Brain microvascular endothelial cell (primary cell): ENCODE results near the gene RYR3.

Experiments used
- DNase-seq: peaks from one replicate; pipeline ENCODE4 v3.0.0-alpha.2; 2020
- H3K27ac ChIP-seq: fragments of 250-450 bp; sonication (Bioruptor Pico); 2 replicates; pipeline ENCODE4 v1.5.1; 2020; ENCODE audit warnings: mild to moderate bottlenecking, moderate library complexity
- H3K27me3 ChIP-seq: fragments of 250-450 bp; sonication (Bioruptor Pico); replicated peaks from 2 replicates; pipeline ENCODE4 v1.5.1; 2020; ENCODE audit warnings: mild to moderate bottlenecking
- H3K36me3 ChIP-seq: fragments of 250-450 bp; sonication (Bioruptor Pico); replicated peaks from 2 replicates; pipeline ENCODE4 v1.5.1; 2020; ENCODE audit warnings: mild to moderate bottlenecking
- H3K4me3 ChIP-seq: 2 replicates; pipeline ENCODE4 v1.5.1; 2011; ENCODE audit warnings: low read depth, mild to moderate bottlenecking, control low read depth, low read length, moderate library complexity
- in situ Hi-C: cut with HindIII; loops from 2 replicates; pipeline ENCODE4 v1.10.0; 2017; ENCODE audit warnings: low sequenced_read_pairs, low pct_ligation_motif_present
- TF ChIP-seq, protein P1 (sequence below): IDR thresholded peaks from 2 replicates; pipeline ENCODE4 v1.5.1; 2011; ENCODE audit warnings: low read depth, mild to moderate bottlenecking, moderate library complexity, low read length, control low read depth, inconsistent platforms; ENCODE audit errors: missing control alignments

Gene RYR3

DNA sequence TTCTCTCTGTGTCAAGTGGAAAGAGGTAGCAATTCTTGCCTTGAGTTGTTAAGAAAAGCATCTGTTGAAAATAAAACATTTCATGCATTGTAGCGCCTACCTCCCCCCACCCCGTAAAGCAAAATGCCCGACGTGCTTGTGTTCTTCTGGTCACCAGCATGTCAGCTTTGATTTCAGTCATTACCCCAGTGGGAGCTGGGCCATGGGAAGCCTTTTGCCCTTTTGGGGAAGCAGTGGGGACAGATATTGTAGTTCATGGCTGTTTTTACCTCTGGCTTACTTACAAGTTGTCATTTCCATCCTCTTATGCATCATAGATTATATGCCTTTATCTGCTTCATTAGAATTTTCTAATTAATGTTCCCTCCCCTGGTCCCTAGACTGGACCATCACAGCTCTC lies 328.7 kb downstream of the RYR3 start:
- Histone ChIP-seq H3K36me3 (no peaks in the 10 kb centered on the region), H3K4me3 (no peak overlapping the region), H3K27ac (no peak overlapping the region), H3K27me3 (no peaks in the 10 kb centered on the region)
- TF ChIP-seq, protein P1, sequence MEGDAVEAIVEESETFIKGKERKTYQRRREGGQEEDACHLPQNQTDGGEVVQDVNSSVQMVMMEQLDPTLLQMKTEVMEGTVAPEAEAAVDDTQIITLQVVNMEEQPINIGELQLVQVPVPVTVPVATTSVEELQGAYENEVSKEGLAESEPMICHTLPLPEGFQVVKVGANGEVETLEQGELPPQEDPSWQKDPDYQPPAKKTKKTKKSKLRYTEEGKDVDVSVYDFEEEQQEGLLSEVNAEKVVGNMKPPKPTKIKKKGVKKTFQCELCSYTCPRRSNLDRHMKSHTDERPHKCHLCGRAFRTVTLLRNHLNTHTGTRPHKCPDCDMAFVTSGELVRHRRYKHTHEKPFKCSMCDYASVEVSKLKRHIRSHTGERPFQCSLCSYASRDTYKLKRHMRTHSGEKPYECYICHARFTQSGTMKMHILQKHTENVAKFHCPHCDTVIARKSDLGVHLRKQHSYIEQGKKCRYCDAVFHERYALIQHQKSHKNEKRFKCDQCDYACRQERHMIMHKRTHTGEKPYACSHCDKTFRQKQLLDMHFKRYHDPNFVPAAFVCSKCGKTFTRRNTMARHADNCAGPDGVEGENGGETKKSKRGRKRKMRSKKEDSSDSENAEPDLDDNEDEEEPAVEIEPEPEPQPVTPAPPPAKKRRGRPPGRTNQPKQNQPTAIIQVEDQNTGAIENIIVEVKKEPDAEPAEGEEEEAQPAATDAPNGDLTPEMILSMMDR = no peak
- in situ Hi-C loops = no loop called here
- DNase-seq = no peak

DNA sequence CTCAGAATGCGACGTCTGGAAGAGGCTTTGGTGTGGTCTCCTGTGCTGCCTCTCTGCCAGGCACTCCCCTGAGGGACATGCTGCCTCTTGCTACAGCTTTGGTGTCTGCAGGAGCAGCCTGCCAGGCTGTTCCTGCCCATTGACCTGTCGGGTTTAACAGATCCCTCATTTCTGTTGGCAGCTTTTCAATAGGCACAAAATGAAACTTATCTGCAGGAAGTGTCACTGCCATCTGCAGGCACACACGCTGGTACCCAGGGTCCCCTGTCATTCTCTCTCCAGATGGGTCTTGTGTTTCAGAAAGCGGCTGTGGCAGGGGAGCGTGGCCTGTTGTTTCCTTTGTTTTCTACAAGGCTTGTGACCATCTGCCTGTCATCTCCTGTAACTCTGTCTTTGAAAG lies 329.2 kb downstream of the RYR3 start:
- Histone ChIP-seq H3K36me3 (no peaks in the 10 kb centered on the region), H3K4me3 (no peak overlapping the region), H3K27ac (no peak overlapping the region), H3K27me3 (no peaks in the 10 kb centered on the region)
- no peak for DNase-seq
- in situ Hi-C loops = no loop called here
- TF ChIP-seq, protein P1 = no peak

DNA sequence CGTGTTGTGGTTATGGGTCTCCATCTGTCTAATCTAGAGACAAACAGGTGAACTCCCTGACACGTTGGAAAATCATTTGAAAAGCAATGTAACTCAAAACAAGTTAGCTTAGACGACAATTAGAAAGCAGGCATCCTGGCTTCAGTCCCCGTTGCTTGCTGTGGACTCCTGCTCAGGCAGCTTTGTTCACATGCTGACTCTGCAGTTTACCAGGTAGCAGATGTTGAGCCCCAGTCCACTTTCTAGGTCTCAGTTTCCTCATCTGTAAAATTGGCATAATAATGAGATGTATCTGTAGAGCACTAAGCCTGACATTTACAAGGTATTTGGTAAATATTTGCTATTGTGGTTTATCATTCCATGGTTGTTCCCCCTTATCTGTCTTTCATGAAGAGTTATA lies 330.3 kb downstream of the RYR3 start:
- TF ChIP-seq, protein P1 = no peak
- Histone ChIP-seq H3K36me3 (no peaks in the 10 kb centered on the region), H3K27me3 (no peaks in the 10 kb centered on the region), H3K4me3 (no peak overlapping the region), H3K27ac (no peak overlapping the region)
- in situ Hi-C loops = no loop called here
- no peak for DNase-seq

DNA sequence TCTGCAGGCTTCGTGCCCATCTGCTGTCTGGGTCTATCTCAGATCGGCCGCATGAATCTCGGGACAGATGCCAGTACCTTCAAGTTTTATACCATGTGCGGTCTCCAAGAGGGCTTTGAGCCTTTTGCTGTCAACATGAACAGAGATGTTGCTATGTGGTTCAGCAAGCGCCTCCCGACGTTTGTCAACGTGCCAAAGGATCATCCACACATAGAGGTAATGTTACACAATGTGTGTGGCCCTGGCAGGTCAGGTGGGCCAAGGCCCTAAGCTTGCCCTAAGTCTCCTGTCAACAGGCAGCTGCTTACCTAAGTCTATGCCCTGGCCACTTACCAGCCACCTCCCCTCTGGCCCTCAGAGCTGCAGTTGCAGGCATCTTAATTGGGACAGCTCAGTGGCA lies 333.5 kb downstream of the RYR3 start:
- no peak for DNase-seq
- H3K36me3 ChIP-seq = no peaks in the 10 kb centered on the region
- in situ Hi-C loops = no loop called here
- TF ChIP-seq, protein P1 = no peak
- no peak overlapping the region for H3K27ac ChIP-seq
- no peaks in the 10 kb centered on the region for H3K27me3 ChIP-seq
- H3K4me3 ChIP-seq = no peak overlapping the region

DNA sequence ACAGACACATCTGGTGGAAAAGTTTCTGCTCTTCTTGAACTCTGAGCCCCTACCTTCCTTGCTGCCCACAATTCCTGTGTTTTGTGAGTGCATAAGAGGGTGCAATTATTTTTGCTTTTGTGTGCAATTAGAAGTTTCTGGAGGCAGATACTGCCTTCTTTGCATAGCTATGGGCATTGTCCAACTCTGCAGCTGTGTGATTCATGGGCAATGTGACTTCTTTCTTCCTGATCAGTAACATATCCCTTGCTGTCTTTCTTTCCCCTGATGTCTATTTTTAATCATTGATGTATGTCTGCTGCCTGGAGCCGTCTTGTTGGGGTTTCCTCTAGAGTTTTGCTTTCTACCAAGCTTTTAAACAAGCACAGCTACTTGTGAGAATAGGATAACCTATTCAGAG lies 336.0 kb downstream of the RYR3 start:
- no peak overlapping the region for H3K4me3 ChIP-seq
- no peak for DNase-seq
- H3K36me3 ChIP-seq = no peaks in the 10 kb centered on the region
- TF ChIP-seq, protein P1 = no peak
- no peak overlapping the region for H3K27ac ChIP-seq
- in situ Hi-C loops = no loop called here
- H3K27me3 ChIP-seq = no peaks in the 10 kb centered on the region

DNA sequence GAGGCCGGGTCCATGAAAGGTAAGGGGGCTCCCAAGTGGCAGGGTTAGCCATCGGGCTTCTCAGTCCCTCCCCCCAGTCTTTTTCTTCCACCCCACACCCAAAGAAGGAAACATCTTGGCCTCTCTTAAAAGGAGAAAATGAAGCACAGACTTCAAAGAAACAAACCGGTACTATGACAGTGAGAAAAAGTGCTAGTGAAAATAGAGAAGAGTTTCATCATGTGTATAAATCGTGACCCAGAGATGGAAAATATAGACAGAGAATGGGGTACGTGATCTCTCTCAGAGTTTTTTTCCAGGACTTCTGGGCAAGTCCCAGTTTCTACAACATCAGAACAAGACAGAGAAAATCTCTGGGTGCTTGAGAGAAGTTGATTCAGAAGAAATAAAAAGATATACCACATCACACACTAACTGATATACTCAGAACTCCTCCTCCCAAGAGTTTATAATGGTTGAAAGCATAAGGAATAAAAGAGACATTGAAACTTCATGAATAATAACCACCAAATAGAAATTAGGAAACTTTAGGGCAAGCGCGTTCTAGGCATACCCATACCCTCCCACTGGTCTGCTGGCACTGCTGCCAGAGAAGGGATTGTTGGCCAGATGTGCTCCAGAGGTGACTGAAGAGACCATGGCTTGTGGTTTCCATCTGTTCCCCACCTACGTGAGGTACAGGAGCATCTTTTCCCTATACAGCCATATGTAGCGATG lies 338.6 kb downstream of the RYR3 start:
- Histone ChIP-seq H3K4me3 (no peak overlapping the region), H3K27me3 (no peaks in the 10 kb centered on the region), H3K36me3 (no peaks in the 10 kb centered on the region), H3K27ac (no peak overlapping the region)
- DNase-seq = no peak
- in situ Hi-C loops = no loop called here
- TF ChIP-seq, protein P1 = no peak
